Renal pelvis (tissue), 12 donors: ENCODE measurements around the gene SP7. TPM values are rescaled to one million over a fixed set of nuclear protein-coding genes. Genes with fewer than 3 reads are reported as not detected.
"Not testable (repeated sequence)": the region's sequence is repeated elsewhere in the genome, so short reads cannot be mapped to it uniquely, and the experiment has no call there.

Experiments used
- DNase-seq: peaks from one replicate; pipeline ENCODE4 v3.0.0-alpha.2; 2013
- long read RNA-seq, 16 experiments: transcript quantifications; one replicate each; lab custom pipeline, GENCODE V29; 2026
- polyA plus RNA-seq, 3 donors: library from polyadenylated mRNA; unstranded; fragments of 120-200 nt; gene quantifications; one replicate each; pipeline ENCODE4 v1.2.1, GENCODE V29; 2013; ENCODE audit not compliant: insufficient read length in 3 of 3

SP7 gene
- polyA plus RNA-seq = under 1 TPM in 2 of 3 donors, not detected in 1; 0.10 to 0.43 TPM
- long read RNA-seq, donor 1 = 0 reads
- long read RNA-seq, donor 2 = 0 reads
- long read RNA-seq, donor 3, partial matches to known transcripts = 0 of 1 reads
- long read RNA-seq, donor 3, other reads (novel, unspliced or antisense) = 0 of 1 reads
- long read RNA-seq, donor 4 = 0 reads
- long read RNA-seq, donor 5 = 0 reads
- long read RNA-seq, donor 6, partial matches to known transcripts = 134 of 277 reads
- long read RNA-seq, donor 6, other reads (novel, unspliced or antisense) = 143 of 277 reads
- long read RNA-seq, donor 7, partial matches to known transcripts = 442 of 522 reads
- long read RNA-seq, donor 7, other reads (novel, unspliced or antisense) = 80 of 522 reads
- long read RNA-seq, donor 8 = 0 reads
- long read RNA-seq, donor 9 = 0 reads
- long read RNA-seq, donor 10 = 0 reads
- long read RNA-seq, donor 11, partial matches to known transcripts = 298 of 366 reads
- long read RNA-seq, donor 11, other reads (novel, unspliced or antisense) = 68 of 366 reads
- long read RNA-seq, donor 12, partial matches to known transcripts = 615 of 1,029 reads
- long read RNA-seq, donor 12, other reads (novel, unspliced or antisense) = 414 of 1,029 reads
- long read RNA-seq, donor 13, partial matches to known transcripts = 345 of 396 reads
- long read RNA-seq, donor 13, other reads (novel, unspliced or antisense) = 51 of 396 reads
- long read RNA-seq, donor 14 = 0 reads
- long read RNA-seq, donor 15, partial matches to known transcripts = 529 of 850 reads
- long read RNA-seq, donor 15, other reads (novel, unspliced or antisense) = 321 of 850 reads
- long read RNA-seq, donor 16 = 0 reads

GRCh38 chr12:53336181-53336681, at the start of gene SP7:
SP7 (minus strand) TSS chr12:53336354; CDS start chr12:53335646, 708 bp downstream.
- no peak for DNase-seq

DNA sequence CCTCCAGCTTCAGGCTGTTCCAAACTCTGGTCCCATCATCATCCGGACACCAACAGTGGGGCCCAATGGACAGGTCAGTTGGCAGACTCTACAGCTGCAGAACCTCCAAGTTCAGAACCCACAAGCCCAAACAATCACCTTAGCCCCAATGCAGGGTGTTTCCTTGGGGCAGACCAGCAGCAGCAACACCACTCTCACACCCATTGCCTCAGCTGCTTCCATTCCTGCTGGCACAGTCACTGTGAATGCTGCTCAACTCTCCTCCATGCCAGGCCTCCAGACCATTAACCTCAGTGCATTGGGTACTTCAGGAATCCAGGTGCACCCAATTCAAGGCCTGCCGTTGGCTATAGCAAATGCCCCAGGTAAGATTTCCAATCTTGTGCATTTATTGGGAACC, 47.1 kb upstream of the SP7 start:
- DNase-seq = no peak

- peak; percentile 28 for DNase-seq
Observed at GRCh38 chr12:53381731-53382630, 45.8 kb upstream of the SP7 start.

DNA sequence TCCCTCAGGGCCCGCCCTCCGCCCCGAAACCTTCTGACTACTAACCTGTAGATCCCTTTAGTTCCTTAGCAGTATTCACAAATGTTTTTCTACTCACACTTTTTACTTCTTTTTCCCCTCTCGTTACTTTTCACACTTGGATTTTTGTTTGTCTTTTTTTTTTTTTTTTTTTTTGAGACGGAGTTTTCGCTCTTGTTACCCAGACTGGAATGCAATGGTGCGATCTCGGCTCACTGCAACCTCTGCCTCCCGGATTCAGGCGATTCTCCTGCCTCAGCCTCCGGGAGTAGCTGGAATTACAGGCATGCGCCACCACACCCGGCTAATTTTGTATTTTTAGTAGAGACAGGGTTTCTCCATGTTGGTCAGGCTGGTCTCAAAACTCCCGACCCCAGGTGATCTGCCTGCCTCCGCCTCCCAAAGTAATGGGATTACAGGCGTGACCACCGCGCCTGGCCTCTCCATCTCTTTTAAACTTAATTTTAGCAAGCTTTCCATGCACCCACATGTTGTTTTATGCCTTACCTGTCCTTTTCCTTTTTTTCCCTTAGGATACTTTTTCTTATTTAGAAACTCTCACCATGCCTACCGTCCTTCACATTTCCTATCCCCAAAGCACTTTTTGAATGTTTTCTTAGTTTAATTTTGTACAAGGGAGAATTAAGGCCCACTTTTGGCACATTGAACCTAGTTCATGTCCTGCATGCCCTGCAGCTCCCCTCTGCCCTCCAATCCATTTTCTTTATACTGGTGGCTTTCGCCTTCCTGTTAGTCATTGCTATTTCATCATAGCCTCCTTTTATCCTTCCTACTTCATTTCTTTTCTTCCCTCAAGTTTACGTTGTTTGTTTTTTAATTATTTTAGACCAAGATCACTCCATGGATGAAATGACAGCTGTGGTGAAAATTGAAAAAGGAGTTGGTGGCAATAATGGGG, 44.9 kb upstream of the SP7 start:
- DNase-seq = no peak

DNA sequence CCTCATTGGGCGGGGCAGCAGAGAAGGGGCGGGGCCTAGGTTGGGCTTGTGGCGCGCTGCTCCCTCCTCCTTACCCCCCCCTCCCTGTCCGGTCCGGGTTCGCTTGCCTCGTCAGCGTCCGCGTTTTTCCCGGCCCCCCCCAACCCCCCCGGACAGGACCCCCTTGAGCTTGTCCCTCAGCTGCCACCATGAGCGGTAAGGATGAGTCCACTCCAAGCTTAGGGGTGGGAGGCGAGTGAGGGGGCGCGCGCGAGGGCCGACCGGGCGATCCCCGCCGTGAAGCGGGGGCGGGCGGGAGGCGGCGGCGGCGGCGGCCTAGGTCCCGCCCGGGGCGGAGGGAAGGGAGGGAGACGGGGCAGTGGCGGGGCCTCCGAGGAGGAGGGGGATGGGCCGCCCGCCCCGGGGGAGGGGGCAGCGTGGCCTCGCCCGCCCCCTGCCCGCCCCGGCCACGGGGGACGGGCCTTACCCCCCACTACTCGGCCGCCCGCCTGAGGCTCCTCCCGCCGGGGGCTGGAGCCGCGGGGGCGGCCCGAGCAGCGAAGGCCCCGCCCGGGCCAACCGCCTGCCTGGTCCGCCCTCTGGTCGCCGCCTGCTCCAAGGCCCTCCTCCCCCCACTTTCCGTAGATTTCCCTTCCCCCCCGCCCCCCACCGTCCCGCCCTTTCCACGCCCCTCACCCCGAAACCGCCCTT, 44.1 kb upstream of the SP7 start, which contains the start of gene SP1:
TSS of gene SP1 (plus strand) at position 73 of the 690 bp plus-strand sequence. CDS start at position 189, 116 bp downstream.
- DNase-seq = peak; percentile 90

- peak; percentile 100 for DNase-seq
Observed at GRCh38 chr12:53379389-53380103, 43.4 kb upstream of the SP7 start.

DNA sequence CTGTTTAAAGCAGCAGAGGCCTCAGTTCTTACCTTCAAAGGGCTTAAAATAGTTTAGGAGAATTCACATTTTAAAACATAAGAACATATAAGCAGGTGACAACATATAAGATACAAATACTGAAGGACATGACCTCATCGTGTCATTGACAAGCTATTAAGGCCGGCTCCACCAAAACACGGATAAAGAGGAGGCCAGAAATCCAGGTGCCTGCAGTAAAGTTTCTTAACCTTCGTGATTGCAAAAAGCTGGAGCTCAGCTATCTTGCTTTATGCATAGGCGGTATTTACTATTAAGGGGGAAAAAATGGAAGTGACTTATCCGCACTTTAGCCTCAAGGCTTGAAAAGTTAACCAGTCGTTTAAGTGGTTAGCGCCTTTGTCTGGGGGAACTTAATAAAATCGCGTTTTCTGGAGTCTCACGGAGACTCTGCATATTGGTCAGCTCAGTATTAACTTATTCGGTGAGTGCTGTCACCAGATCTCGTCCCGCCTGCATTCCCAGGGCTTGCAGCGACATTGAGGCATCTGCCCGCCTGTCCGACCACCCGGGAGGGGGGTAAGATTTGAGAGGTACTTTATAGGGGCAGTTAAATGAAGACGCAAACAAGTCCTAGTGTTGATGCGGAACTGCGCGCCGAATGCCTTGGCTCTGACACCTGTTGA, 42.7 kb upstream of the SP7 start:
- no peak for DNase-seq

- no peak for DNase-seq
Observed at GRCh38 chr12:53378222-53378621, 42.1 kb upstream of the SP7 start.

DNA sequence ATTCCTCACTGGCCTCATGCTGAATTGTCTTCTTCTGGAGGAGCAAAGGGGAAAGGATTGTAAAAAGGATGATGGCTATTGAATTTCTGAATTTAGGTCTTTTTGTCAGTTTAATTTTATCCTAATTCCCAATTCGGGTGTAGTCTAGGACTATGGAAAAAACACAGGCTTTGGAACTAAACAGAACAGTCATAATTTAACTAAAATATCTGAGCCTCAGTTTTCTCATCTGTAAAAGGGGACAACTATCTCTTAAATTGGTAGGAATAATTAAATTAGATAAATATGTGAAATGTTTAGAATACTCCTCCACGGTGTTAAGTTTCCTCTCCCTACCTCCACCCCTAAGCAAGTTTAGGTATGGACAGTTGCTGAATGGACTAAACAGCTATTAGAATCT, 40.6 kb upstream of the SP7 start:
- no peak for DNase-seq

GRCh38 chr12:53374277-53374676, 38.1 kb upstream of the SP7 start:
- not testable (repeated sequence) for DNase-seq

GRCh38 chr12:53373554-53374133, 37.5 kb upstream of the SP7 start:
- DNase-seq = not testable (repeated sequence)

GRCh38 chr12:53365245-53365904, 29.2 kb upstream of the SP7 start:
- DNase-seq = no peak

DNA sequence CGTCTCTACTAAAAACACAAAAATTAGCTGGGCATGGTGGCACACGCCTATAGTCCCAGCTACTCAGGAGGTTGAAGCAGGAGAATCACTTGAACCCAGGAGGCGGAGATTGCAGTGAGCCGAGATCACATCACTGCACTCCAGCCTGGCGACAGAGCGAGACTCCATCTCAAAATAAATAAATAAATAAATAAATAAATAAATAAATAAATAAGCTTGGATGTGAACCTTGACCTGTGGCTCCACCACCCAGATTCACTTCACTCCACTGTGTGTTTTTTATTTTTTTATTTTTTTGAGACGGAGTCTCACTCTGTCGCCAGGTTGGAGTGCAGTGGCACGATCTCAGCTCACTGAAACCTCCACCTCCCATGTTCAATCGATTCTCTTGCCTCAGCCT, 25.5 kb upstream of the SP7 start:
- DNase-seq = not testable (repeated sequence)

DNA sequence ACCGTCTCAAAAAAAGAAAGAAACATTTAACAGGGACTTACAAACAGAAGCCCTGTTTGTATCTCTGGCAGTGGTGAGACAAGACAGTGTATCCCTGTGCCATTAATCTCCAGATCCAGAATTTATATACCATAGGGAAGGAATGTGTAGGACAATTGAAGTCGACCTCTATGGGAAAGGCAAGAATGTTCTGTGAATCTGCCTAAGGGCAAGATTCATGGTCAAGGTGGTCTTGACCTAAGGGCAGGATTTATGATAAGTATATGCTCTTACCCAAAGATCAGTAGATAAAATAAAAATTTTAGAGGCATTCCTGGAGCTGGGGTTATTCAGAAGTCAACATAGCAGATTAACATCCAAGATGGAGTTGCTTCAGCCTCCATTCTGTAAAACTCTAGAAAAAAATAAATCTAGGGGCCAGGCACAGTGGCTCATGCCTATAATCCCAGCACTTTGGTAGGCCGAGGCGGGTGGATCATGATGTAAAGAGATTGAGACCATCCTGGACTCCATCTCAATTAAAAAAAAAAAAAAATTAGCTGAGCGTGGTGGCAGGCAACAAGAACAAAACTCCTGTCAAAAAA, 22.8 kb upstream of the SP7 start:
- DNase-seq = no peak

- no peak for DNase-seq
Observed at GRCh38 chr12:53355121-53355520, 19.0 kb upstream of the SP7 start.

DNA sequence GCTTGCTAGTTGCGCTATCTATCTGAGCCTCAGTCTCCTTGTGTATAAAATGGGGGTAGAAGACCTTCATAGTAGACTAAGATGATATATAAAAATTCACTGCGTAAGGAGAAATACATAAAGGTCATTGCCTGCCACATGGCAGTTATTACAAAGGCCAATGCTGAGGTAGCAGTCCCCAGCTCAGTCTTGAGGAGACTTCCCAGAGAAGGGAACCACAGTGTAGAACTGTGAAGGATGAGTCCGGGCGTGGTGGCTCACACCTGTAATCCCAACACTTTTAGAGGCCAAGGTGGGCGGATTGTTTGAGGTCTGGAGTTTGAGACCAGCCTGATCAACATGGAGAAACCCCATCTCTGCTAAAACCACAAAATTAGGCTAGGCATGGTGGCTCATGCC, 17.1 kb upstream of the SP7 start:
- no peak for DNase-seq
